HG02938 (cell line): ENCODE results near the gene GLIPR1.
"Not testable (repeated sequence)": the region's sequence is repeated elsewhere in the genome, so short reads cannot be mapped to it uniquely, and the experiment has no call there.

Experiments
- ATAC-seq: cut with Tn5 transposase; IDR thresholded peaks from one replicate; pipeline ENCODE4 v1.9.1; 2021; ENCODE audit warnings: mild to moderate bottlenecking, moderate library complexity; ENCODE audit not compliant: unreplicated experiment

The GLIPR1 gene

GRCh38 chr12:75471902-75472890 lies 8.4 kb upstream of the GLIPR1 start:
- ATAC-seq: peak; percentile 38

GRCh38 chr12:75474116-75474515 lies 6.4 kb upstream of the GLIPR1 start:
- ATAC-seq: no peak

DNA sequence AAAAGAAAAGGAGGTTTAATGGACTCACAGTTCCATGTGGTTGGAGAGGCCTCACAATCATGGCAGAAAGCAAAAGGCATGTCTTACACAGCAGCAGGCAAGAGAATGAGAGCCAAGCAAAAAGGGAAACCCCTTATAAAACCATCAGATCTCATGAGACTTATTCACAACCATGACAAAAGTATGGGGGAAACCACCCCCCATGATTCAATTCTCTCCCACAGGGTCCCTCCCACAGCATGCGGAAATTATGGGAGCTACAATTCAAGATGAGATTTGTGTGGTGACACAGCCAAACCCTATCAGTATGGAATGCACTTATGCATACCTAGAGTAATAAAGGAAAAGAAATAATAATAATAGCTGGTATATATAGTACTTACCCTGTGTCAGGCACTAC lies 4.5 kb upstream of the GLIPR1 start:
- no peak for ATAC-seq

- ATAC-seq: no peak
These were observed 3.4 kb upstream of the GLIPR1 start for GRCh38 chr12:75477137-75477536.

DNA sequence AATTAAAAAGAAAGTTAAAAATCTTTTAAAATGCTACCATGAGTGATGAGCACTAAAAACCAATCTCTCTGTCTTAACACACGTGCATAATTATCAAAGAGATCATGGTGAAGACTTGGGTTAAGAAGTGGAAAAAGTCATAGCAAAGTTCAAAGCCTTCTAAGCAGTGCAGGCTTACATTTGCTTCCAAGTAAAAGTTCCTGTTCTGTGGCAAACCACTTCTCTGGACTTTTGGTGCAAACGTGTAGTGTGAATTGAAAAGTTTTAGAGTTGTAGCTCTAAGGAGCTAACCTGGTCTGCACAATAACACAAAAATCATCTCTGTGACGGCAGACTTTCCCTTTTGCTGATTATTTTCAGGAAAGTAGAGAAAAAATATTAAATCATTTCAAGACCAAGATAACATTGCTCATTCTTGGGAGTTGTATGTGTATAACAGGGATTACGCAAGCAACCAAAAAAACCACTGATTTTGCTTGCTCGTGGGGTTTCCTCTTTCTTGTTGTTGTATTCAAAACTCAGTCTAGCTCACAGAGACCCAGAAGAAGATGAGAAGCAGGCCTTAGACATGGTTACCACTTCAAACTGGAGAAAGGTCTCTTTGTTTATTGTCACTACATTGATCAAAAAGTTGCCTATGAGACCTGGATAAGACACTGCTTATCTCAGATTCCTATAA lies 2.3 kb upstream of the GLIPR1 start:
- ATAC-seq: no peak

DNA sequence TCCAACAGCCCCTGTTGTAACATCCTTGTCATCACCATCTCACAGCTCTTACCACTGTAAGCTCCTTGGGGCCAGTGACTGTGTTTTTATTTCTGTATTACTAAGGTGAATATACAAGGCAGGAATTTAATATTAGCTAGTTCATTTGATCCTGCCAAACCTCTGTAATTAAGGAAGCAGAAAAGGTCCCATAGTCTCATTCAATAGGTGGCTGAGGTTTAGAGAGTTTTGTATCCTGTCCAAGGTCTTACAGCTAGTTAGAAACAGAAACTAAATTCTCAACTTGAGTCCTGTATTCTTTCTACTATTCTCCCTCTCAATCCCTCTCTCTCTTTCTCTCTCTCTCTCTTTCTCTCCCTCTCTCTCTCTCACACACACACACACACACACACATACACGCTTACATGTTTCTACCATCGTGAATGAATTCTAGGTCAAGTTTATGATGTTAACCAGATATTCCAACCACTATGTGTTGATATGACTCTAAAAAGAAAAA lies 543 bp upstream of the GLIPR1 start:
- ATAC-seq: peak; percentile 29

GRCh38 chr12:75481013-75481705 lies 604 bp downstream of the GLIPR1 start:
- ATAC-seq: peak; percentile 10

GRCh38 chr12:75481774-75482173 lies 1.2 kb downstream of the GLIPR1 start:
- no peak for ATAC-seq

DNA sequence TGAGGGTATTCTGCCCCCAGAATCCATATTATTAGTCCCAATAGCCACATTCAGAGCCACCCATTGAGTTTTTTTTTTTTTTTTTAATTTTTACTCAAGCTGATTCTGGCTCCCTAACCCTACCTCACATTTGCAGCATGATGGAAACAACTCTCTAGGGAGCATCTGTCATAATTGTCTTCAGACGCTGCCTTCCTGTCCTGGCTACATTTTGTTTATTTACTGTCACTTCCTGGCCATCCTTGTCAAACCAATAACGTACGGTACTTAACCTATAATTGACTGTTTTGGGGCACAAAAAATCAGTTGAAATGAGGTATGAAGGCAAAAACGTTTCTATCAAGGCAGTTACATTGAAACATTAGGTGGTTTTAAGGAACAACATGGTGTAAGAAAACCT lies 2.1 kb downstream of the GLIPR1 start:
- ATAC-seq: peak; percentile 20

- ATAC-seq: no peak
These were observed 2.9 kb downstream of the GLIPR1 start for GRCh38 chr12:75483431-75483830.

DNA sequence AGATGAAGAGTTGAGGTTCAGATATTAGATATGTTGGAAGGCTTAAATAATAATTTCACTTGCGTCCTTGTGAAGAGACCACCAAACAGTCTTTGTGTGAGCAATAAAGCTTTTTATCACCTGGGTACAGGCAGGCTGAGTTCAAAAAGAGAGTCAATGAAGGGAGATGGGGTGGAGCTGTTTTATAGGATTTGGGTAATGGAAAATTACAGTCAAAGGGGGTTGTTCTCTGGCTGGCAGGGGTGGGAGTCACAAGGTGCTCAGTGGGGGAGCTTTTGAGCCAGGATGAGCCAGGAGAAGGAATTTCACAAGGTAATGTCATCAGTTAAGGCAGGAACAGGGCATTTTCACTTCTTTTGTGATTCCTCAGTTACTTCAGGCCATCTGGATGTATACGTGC lies 3.9 kb downstream of the GLIPR1 start:
- ATAC-seq: not testable (repeated sequence)

- no peak for ATAC-seq
These were observed 6.8 kb downstream of the GLIPR1 start for GRCh38 chr12:75487308-75487707.

GRCh38 chr12:75488553-75488952 lies 8.0 kb downstream of the GLIPR1 start:
- no peak for ATAC-seq

DNA sequence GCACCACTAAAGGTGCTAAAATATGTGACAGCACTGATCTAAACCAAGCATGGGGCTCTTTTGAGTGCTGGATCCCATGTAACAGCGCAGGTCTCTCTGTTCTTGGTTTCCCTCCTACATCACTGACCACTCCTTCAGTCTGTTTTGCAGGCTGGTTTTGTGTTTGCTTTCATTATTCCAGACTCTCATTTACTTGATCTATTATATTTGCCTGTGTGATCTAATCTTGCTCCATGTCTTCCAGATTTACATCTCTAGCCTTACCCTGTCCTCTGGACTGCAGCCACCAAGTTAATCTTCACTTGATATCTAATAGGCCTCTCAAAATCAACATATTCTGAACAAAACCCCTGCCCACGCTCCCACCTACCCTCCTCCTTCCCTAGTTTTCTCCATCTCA lies 8.6 kb downstream of the GLIPR1 start:
- ATAC-seq: peak; percentile 6

- ATAC-seq: peak; percentile 55
These were observed 9.2 kb downstream of the GLIPR1 start for GRCh38 chr12:75489613-75490210.

- no peak for ATAC-seq
These were observed 10.6 kb downstream of the GLIPR1 start for GRCh38 chr12:75491169-75491568.

DNA sequence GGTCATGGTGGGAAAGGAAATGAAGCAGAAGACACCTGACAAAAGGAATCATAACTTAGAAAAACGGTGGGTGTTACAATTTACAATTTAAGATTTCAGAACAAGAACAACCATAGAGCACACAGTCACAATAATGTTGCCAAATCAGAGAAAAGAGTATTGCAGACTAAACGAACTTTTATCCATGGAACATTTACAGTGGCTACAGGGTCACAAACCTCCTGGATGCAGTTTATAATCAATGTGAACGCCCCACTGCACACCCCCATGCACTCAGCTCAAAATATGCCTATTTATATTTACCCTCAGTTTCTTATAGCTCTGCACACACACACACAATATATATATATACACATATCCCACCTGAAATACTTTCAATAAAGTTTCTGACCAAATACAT lies 22.9 kb downstream of the GLIPR1 start:
- ATAC-seq: no peak

GRCh38 chr12:75503866-75504265 lies 23.3 kb downstream of the GLIPR1 start:
- no peak for ATAC-seq

DNA sequence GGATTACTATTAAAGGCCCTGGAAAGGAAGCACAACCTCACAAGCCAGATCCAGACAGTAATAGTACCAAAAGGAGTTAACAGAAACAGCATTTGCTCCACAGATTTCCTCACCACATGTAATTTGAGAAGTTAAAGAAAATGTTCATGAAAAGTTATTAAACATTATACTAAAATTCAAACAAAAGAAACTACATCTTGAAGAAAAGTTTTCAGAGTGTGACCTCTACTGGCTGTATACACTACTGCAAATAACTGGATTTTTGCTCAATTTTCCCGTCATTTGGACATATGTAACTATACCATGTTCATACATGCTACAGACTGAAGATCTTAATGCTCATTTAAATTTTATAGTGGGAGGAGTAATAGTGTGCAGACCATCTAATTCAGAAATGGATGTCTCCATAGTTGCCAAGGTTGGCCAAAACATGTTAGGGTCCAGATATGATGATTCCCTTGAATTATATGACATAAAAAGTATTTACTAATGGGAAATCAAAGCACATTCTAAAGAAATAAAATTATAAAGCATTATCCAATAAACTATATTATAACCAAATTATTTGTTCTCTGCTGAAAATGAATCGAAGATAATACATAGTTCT lies 25.3 kb downstream of the GLIPR1 start:
- ATAC-seq: peak; percentile 50

DNA sequence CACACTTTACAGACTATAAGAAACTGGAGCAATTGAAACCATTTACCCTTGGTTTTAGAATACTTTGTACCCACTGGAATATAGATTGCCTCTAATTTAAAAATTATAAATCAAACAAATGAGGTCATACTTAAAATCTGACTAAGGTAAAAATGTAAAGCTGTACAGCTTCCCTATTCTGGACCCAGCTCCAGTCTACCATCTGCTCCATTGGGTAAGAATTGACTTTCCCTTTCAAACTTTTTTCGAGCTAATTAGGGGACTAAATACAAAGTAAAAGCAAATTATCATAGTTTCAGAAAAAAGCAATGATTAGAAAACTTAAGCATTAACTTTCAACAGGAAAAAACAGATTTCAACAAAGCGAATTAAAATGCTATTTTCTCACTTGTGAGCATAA lies 26.5 kb downstream of the GLIPR1 start:
- no peak for ATAC-seq
